GM18907 (cell line): ENCODE measurements around the gene CBR3.
"Not testable (repeated sequence)": the region's sequence is repeated elsewhere in the genome, so short reads cannot be mapped to it uniquely, and the experiment has no call there.

Source experiments
- ATAC-seq: cut with Tn5 transposase; IDR thresholded peaks from one replicate; pipeline ENCODE4 v1.9.1; 2021; ENCODE audit warnings: mild to moderate bottlenecking, moderate library complexity; ENCODE audit not compliant: unreplicated experiment

The CBR3 gene

GRCh38 chr21:36134803-36135390 is at the start of gene CBR3:
CBR3 (plus strand) TSS chr21:36135079; CDS start chr21:36135193, 114 bp downstream.
- no peak for ATAC-seq

GRCh38 chr21:36087362-36088138 is 47.3 kb upstream of the CBR3 start:
- no peak for ATAC-seq

GRCh38 chr21:36089946-36090345 is 44.9 kb upstream of the CBR3 start:
- ATAC-seq = no peak

- no peak for ATAC-seq
Measured at GRCh38 chr21:36092681-36093080, 42.2 kb upstream of the CBR3 start.

- ATAC-seq = no peak
Measured at GRCh38 chr21:36093512-36093911, 41.4 kb upstream of the CBR3 start.

- no peak for ATAC-seq
Measured at GRCh38 chr21:36096398-36097290, 38.2 kb upstream of the CBR3 start.

- ATAC-seq = peak; percentile 59
Measured at GRCh38 chr21:36097427-36098181, 37.3 kb upstream of the CBR3 start.

GRCh38 chr21:36098182-36098532 is 36.7 kb upstream of the CBR3 start:
- no peak for ATAC-seq

- ATAC-seq = no peak
Measured at GRCh38 chr21:36099000-36099399, 35.9 kb upstream of the CBR3 start.

- not testable (repeated sequence) for ATAC-seq
Measured at GRCh38 chr21:36099695-36100211, 35.1 kb upstream of the CBR3 start.

- ATAC-seq = no peak
Measured at GRCh38 chr21:36100971-36101641, 33.8 kb upstream of the CBR3 start.

- ATAC-seq = no peak
Measured at GRCh38 chr21:36103434-36103833, 31.4 kb upstream of the CBR3 start.

GRCh38 chr21:36104317-36105300 is 30.3 kb upstream of the CBR3 start:
- no peak for ATAC-seq

- ATAC-seq = no peak
Measured at GRCh38 chr21:36105327-36105842, 29.5 kb upstream of the CBR3 start.

- no peak for ATAC-seq
Measured at GRCh38 chr21:36109868-36110267, 25.0 kb upstream of the CBR3 start.

- no peak for ATAC-seq
Measured at GRCh38 chr21:36111238-36111637, 23.6 kb upstream of the CBR3 start.

- ATAC-seq = no peak
Measured at GRCh38 chr21:36113647-36114428, 21.0 kb upstream of the CBR3 start.

- no peak for ATAC-seq
Measured at GRCh38 chr21:36115138-36115730, 19.6 kb upstream of the CBR3 start.
